HG03460 (cell line): ENCODE measurements around the gene RTF1.
"Not testable (repeated sequence)": the region's sequence is repeated elsewhere in the genome, so short reads cannot be mapped to it uniquely, and the experiment has no call there.

Source experiments
- ATAC-seq: cut with Tn5 transposase; IDR thresholded peaks from one replicate; pipeline ENCODE4 v1.9.1; 2021; ENCODE audit not compliant: unreplicated experiment

Gene RTF1

GRCh38 chr15:41416742-41417417 is at the start of gene RTF1:
TSS of gene RTF1 (plus strand) at chr15:41417095. CDS start at chr15:41417116, 21 bp downstream.
- peak; percentile 83 for ATAC-seq

GRCh38 chr15:41367418-41367817 is 49.5 kb upstream of the RTF1 start:
- no peak for ATAC-seq

- no peak for ATAC-seq
These were observed 38.9 kb upstream of the RTF1 start for GRCh38 chr15:41377978-41378377.

GRCh38 chr15:41383974-41384749 is 32.7 kb upstream of the RTF1 start:
- not testable (repeated sequence) for ATAC-seq

- no peak for ATAC-seq
These were observed 29.2 kb upstream of the RTF1 start for GRCh38 chr15:41387646-41388045.

GRCh38 chr15:41392659-41393058 is 24.2 kb upstream of the RTF1 start:
- no peak for ATAC-seq

- ATAC-seq, result no peak
These were observed 22.0 kb upstream of the RTF1 start for GRCh38 chr15:41394924-41395323.

- ATAC-seq, result no peak
These were observed 20.8 kb upstream of the RTF1 start for GRCh38 chr15:41396111-41396510.

- peak; percentile 24 for ATAC-seq
These were observed 15.0 kb upstream of the RTF1 start for GRCh38 chr15:41401904-41402267.

- ATAC-seq, result no peak
These were observed 9.6 kb upstream of the RTF1 start for GRCh38 chr15:41407341-41407740.

GRCh38 chr15:41408234-41408641 is 8.7 kb upstream of the RTF1 start:
- no peak for ATAC-seq

GRCh38 chr15:41411031-41411430 is 5.9 kb upstream of the RTF1 start:
- no peak for ATAC-seq

- ATAC-seq, result no peak
These were observed 5.5 kb upstream of the RTF1 start for GRCh38 chr15:41411441-41411840.

GRCh38 chr15:41416128-41416741 is 660 bp upstream of the RTF1 start:
- peak; percentile 14 for ATAC-seq

GRCh38 chr15:41417418-41418195 is 712 bp downstream of the RTF1 start:
- ATAC-seq, result peak; percentile 32

GRCh38 chr15:41423979-41424659 is 7.2 kb downstream of the RTF1 start:
- peak; percentile 74 for ATAC-seq

GRCh38 chr15:41424809-41425208 is 7.9 kb downstream of the RTF1 start:
- ATAC-seq, result no peak

GRCh38 chr15:41425907-41426306 is 9.0 kb downstream of the RTF1 start:
- not testable (repeated sequence) for ATAC-seq

- peak; percentile 58 for ATAC-seq
These were observed 12.4 kb downstream of the RTF1 start for GRCh38 chr15:41429003-41429890.
